AG08396 (cell line): Measurements from ENCODE around the gene VWF.
A peak's percentile ranks its signal among the peaks of the same experiment; 100 is the strongest.

Source experiments
- DNase-seq: peaks from one replicate; pipeline ENCODE4 v3.0.0; 2012; ENCODE audit warnings: low spot score, mixed read lengths

Gene VWF

GRCh38 chr12:5948696-5949095 is 175.8 kb downstream of the VWF start:
- DNase-seq, result no peak

DNA sequence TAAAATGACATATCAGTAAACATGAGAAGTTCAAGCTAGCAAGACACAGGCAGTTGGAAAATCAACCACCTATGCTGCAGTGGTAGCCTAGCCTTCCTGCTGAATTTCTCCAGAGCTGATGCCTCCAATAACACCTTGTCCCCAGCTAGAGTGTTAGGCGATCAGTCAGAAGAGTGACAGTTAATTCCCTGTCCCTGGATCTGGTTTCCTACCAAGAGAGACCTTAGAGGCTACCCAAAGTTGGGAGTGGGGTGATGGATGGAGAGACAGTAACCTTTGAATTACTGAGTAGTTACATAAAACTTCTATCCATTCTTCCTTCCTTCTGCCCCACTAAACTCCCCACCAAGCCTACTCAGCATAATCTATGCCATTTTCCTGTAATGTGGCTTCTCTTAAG is 177.5 kb downstream of the VWF start:
- no peak for DNase-seq

- no peak for DNase-seq
Observed at GRCh38 chr12:5946388-5946787, 178.1 kb downstream of the VWF start.

DNA sequence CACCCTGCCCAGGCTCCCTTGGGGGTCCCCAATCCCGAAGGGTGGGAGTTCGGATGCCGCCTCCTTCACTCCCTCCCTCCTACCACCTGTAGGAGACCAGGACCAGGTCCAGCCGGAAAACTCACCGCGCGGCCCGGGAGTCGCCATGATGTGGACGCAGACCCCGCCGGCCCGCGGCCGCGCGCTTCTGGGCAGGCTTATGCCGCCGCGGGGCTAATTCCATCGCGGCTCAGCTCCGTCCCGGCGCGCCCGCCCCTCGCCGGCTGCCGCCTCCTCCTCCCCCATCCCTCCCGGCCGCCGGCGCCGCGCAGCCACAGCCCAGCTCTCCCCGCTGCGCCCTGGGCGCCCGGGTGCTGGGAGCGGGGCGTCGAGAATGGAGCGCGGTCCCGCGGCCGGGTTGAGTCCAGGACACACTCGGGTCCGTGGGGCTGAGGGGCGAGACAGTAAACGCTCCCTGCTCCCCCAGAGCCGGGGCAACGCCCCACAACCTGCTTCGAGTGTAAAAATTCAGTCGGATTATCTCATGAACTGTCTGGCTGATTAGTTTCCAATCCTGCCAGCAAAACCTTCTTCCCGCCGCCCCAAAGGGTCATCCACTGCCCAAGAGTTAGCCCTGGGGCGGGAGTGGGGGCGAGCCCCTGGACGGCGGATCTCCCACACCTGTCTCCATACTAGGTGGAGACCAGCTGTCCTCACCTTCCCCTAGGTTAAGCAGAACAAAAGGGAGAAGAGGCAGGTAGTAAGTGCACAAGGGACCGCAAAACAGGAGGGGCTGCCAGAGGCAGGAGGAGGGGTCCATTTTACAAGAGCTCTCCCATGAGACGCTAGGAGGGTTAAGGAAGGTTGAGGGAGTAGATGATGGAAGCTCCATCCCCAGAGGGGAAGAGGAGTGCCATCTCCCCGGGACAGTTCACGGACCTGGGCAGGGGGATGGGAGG is 179.1 kb downstream of the VWF start, which contains the start of gene ANO2:
TSS of gene ANO2 (minus strand) at position 189 of the 938 bp plus-strand sequence. CDS start at position 147, 42 bp downstream.
- peak; percentile 39 for DNase-seq

DNA sequence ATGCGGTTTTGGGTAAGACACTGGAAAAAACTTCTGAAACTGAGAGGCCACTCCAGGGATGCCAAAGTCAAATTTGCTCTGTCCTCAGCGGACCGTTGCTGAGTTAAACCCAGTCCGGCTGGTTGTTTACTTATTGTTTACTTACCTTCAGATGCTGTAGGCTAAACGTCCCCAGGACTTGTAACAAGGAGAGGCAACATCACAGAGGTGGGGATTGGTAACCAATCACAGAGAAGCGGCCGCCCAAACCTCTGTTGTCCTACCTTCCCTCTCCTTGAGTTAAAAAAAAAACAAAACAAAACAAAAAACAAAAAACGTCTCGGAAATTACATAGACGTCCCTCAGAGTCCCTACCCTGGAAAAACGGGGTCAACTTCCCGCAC is 179.8 kb downstream of the VWF start:
- no peak for DNase-seq

- DNase-seq, result no peak
Observed at GRCh38 chr12:5944053-5944452, 180.4 kb downstream of the VWF start.

- no peak for DNase-seq
Observed at GRCh38 chr12:5941907-5942306, 182.6 kb downstream of the VWF start.

GRCh38 chr12:5927732-5928516 is 196.5 kb downstream of the VWF start:
- no peak for DNase-seq

DNA sequence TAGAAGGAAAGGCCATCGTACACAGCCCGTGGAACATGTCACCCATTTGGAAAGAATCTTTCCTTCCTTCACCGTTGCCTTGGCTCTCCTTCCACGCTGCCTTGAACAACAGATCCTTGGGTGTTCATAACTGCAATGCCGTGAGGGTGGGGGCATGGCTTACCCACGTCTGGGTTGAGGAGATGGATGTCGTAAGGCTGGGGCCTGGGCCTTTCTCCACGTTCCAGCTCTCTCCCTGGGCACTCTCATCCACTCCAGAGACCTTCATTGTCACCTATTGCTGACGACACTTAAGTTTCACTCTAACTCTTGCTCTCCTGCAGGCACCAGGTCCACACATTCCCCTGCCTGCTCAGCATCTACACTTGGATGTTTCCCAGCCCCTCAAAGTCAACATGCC is 198.8 kb downstream of the VWF start:
- no peak for DNase-seq

GRCh38 chr12:5924342-5924741 is 200.1 kb downstream of the VWF start:
- no peak for DNase-seq

- no peak for DNase-seq
Observed at GRCh38 chr12:5923751-5924150, 200.7 kb downstream of the VWF start.

DNA sequence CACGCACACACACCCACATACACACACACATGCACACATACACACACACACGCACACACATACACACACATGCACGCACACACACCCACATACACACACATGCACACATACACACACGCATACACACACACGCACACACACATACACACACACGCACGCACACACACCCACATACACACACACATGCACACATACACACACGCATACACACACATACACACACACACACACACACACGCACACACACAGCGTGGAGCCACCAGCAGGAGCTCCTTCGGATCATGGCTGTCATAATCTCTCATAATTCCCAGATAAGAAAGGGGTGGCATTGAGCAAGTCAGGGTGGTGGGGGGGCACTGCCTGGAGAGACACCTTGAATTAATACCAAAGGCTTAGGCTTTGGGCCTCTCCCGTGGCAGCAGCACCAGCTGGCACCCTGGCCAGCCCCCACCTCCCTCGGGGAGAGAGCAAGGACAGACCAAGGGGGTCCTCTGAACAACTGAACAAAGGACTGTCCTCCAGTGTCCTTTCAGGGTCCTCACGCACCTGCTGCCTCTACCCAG is 201.3 kb downstream of the VWF start:
- no peak for DNase-seq

DNA sequence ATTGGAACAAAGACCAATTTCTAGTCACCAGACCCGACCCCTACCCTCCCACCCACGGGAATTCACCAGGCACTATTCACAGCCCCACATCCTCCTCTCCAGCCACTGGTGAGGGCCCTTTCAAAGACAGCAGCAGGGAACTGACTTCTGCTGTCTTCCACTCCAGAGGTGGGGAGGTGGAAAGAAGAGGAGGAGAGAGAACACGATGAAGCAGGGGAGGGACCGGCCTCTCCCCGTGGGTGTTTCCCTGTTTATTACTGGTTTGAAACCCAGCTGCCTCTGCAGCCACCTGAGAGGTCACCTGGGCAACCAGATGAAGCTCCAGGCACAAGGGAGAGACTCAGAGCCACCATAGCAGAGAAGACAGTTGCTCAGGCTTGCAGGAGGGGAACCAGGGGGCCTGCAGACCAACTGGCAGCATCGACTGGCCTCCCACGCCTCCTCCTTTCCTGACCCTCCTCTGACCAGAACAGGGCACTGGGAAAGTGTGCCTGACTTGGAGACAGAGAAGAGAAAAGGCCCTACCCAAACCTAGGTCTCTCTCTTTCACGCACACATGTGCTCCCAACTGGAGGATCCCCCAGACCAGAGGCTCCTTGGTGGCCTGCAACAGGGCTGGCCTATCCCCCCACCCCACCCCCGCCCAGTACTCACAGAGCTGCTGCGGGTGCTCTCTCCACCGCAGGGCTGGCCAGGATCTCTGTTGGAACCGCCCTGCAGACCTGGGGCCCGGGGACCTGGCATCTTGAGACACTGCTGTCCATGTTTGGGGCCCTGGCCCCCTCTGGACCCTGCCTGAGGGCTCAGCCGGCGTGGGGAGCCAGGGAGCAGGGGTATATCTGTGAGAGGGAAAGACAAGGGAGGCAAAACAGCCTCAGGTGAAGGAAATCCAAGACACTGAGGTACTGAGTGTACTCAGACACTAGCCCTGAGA is 202.2 kb downstream of the VWF start:
- no peak for DNase-seq

DNA sequence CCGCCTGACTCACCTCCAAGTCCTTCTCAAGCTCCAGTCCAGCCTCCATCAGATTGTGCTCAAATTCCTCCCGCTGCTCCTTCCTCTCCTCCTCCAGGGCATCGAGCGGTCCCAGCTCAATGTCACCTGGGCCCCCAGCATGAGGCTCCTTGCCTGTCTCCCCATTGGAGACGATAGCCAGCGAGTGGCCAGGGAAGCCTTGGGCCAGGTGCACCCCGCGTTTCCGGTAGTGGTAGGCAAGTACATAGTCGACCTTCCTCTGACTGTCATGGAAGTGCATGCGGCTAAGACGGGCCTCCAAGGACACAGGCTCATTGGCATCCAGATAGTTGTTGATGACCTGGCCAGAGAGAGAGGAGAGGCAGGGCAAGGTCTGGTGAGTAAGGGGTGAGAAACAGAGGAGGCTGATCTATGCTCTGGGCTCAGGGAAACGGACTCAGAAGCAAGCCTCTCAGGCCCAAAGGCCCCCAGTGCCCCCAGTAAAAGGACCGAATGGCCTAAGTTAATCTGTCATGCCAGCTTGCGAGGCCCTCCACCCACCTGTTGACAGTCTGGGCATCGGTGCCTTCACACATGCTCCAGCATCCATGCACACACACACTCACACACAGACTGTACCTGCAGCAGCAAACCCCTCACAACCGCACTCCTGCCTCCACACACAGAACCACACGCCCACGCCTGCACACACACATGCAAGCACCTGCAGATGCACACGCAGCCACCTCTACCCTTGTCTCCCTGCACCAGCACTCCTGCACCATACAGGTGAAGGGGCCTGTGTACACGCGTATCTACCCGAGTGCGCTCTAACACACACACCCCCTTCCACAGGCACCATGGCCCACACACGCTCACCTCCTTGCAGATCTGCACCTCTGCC is 203.2 kb downstream of the VWF start:
- no peak for DNase-seq

GRCh38 chr12:5916785-5917290 is 207.6 kb downstream of the VWF start:
- no peak for DNase-seq

GRCh38 chr12:5915511-5915910 is 209.0 kb downstream of the VWF start:
- DNase-seq, result no peak

DNA sequence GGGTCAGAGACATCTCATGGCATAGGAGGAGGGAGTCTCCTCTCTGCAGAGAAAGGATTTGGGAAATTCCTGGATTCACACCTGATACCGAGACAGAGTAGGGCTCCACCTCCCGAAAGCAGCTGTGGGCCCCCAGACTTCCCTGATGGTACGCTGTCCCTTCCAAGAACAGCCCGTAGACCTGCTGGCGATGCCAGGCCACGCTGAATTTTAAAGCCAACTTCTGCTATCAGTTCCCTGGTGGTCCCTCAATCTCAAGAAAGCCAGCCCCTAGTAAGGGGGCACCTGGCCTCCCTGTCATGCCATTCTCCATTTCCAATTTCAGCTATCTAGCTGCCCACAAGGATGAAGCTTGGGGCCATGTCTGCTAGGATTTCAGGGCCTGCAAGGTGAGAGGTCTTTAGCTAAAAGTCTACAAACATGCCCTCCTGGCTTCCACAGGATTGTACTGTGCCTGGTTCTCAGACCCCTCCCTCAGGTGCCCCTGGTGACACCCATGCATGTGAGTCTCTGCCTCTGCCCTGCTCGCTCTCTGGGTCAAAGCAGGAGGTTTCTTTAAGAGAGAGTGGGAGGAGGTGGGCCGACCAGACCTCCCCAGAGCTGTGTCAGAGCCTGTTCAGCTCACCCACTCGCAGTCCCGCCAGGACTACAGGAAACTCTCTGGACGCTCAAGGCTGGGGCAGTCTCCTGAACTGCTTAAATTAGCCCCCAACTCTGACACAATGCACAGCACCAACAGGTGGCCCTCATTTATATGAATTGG is 209.9 kb downstream of the VWF start:
- DNase-seq, result no peak

DNA sequence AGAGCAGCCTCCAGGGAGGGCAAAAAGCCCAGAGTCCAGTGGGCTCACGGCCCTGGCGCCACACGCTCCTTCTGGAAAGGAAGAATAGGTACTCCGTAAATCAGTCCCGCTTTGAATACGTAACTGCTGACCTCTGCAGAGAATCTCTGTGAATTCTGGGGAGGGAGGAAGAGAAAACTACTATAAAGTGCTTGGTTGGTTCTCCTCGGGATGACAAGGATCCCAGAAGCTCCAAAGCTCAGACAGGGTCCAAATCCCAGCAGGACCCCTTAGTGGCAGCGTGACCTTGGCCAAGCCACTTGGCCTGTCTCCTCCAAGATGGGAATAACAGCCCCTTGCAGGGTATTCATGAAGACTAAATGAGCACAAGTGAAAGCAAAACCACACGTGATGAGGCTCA is 211.1 kb downstream of the VWF start:
- no peak for DNase-seq

- DNase-seq, result no peak
Observed at GRCh38 chr12:5912437-5913334, 211.8 kb downstream of the VWF start.
